GM19463 (cell line): Measurements from ENCODE around the gene LDLRAD3.
A peak's percentile ranks its signal among the peaks of the same experiment; 100 is the strongest.

ENCODE experiments used
- ATAC-seq: cut with Tn5 transposase; IDR thresholded peaks from one replicate; pipeline ENCODE4 v1.9.1; 2021; ENCODE audit warnings: mild to moderate bottlenecking, moderate library complexity; ENCODE audit not compliant: unreplicated experiment

LDLRAD3 gene

DNA sequence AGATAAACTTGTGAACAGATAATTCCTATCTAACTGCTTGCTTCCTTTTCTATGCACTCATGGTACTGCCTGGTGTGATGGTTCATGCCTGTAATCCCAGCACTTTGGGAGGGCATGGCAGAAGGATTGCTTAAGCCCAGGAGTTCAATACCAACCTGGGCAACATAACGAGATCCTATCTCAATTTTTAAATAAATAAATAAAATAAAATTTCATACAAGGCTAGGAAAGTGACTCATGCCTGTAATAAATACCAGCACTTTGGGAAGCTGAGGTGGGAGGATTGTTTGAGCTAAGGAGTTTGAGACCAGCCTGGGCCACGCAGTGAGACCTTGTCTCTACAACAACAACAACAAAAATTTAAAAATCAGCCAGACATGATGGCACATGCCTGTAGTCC, 178.8 kb downstream of the LDLRAD3 start:
- no peak for ATAC-seq

GRCh38 chr11:36123336-36124101, 179.7 kb downstream of the LDLRAD3 start:
- no peak for ATAC-seq

- ATAC-seq, result no peak
Measured at GRCh38 chr11:36126678-36127077, 182.8 kb downstream of the LDLRAD3 start.

DNA sequence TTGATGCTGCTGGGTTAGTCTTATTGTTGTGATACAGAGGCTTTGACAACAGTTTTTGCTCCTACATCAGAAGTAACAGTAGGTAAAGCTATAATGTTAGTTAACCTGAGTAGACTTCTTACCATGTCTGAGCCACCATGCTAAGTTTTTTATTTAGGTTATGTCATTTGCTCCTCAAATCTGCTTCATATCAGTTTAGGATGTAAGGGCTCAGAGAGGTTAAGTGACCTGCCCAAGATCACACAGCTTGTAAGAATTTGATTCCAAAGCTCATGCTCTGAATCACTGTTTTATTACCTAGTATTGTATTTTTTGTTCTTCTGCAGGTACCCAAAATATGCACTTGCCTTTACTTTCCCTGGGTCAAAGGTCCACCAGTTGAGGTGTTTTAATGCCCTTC, 183.7 kb downstream of the LDLRAD3 start:
- ATAC-seq, result no peak

DNA sequence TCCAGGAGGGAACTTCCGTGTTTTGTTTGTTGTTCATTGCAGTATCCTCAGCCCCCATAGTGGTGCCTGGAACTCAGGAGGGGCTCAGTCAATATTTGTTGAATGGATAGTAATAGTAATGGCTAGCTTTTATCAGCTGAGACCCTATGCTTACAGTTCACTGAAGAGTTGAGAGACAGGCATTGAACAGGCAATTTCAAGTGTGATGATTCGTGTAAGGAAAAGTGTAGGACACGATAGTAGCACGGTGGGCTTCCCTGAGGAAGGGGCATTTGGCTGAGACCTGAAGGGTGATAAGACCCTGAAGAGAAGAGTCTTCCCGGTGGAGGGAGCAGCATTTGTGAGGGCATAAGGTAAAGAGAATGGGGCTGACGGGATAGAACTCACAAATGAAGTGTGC, 186.1 kb downstream of the LDLRAD3 start:
- ATAC-seq, result no peak

DNA sequence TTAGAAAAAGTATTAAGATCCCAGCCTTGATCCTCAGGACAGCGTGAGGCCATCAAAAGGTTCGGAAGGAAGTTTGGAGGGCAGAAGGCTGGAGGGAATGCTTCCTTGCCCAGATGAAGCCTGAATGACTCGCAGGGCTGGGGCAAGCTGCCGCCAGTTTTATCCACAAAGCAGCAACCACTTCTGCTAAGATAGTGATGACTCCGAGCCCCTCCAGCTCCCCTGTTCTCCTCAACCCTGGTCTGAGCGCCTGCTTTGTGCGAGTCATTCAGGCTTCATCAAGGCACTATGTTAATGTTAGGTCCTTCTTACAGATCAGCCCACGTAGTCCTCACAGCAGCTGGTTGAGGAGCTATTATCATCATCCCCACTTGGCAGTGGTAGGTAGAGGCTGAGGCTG, 186.5 kb downstream of the LDLRAD3 start:
- ATAC-seq, result no peak

DNA sequence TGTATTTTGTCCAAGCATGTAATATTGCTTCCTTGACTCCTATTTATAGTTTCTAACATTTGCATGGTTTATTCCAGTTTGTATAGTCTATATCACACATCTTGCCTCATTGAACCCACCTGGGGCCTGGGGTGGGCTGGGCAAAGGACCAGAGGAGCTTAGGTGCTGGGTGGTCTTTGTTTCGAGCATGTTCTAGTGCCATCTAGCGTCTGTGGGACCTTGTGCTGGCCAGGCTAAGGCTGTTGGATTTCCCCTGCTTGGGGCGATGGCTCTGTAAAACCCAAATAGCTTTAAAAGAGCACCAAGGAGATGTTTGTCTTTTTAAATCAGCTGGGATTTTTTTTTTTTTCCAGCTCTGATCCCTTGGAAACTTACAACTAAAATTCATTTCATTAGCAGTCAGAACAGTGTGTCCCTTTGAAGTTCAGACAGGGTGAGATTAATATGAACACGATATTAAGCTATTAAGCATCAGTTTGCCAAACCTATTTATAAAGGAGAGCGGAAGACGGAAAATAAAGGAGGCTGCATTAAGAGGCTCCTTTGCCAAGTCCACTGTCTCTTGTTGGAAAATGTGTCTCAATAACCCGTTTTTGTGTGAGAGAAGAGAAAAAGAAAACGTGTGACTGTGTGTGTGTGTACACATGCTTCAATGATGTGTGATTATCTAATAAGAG, 188.0 kb downstream of the LDLRAD3 start:
- ATAC-seq, result no peak

- no peak for ATAC-seq
Measured at GRCh38 chr11:36132940-36133339, 189.1 kb downstream of the LDLRAD3 start.

DNA sequence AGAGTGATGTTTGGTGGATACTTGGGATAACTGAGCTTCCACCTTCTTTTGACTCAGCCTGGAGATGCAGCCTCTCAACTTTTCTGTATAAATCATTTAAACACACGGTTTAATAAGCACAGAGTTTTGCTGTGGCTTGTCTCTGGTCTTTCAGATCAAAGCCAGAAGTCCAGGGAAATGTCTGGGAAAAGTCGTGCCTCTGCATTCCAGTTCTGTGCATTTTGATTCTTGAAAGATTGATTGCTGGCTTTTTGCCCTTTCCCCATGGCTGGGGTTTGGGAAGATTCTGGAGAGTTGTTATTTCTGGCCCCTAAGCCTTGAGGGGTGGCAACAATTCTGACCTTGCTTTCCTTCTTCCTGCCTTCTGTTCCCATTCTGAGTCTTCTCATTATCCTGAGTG, 191.2 kb downstream of the LDLRAD3 start:
- no peak for ATAC-seq

DNA sequence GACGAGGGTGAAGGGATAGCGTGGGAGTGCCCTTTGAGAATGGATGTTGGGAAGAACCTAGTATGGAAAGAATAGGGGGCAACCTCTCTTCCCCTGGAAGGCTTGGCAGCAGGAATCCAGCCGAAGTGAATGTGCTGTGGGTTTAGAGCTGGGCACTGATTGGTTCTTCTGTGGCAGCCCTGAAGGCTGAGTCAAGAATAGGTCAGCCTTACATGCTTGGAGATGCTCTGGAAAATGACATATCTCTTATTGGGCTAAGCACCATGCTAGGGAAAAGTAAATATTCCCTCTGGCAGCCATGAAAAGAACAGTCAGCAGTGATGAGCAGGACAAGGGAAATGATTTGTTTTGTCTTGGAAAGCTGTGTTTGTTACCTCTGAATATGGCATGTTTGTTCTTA, 195.9 kb downstream of the LDLRAD3 start:
- ATAC-seq, result no peak

- ATAC-seq, result no peak
Measured at GRCh38 chr11:36141196-36141953, 197.5 kb downstream of the LDLRAD3 start.

DNA sequence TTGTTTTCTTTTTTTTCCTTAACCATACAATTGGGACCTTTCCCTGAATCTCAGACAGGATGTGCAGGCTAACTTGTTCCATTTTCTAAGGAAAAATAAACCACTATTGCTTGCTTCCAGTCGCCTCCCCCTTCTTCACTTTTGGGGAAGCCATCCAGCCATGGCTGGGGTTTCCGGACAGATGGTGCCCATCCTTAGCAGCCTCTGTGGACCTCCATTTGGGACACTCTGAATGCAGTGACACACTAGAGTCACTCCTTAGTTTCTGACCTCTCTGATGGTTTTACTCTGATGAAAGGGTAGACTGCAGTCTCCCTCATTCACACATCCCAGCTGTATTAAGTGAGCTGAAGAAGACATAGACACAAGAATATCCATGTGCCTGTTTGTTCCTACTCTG, 198.1 kb downstream of the LDLRAD3 start:
- no peak for ATAC-seq

DNA sequence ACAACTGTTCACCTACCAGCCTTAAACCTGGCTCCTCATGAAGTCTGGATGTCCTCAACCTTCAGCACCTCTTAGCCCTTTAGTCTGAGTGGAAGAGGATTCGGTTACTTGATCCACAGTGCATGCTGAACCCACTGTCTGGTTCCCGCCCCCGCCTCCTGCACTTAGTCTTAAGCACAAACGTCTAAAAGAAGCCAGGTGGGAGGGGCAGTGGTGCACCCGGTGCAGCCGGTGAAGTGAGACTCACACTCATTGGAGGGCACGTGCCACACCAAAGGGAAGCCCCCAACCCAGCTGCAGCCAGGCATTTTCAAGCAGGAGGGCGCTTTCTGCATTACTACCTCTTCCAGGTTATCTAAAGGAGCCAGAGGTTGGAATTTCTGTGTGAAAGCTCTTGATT, 198.6 kb downstream of the LDLRAD3 start:
- ATAC-seq, result no peak

DNA sequence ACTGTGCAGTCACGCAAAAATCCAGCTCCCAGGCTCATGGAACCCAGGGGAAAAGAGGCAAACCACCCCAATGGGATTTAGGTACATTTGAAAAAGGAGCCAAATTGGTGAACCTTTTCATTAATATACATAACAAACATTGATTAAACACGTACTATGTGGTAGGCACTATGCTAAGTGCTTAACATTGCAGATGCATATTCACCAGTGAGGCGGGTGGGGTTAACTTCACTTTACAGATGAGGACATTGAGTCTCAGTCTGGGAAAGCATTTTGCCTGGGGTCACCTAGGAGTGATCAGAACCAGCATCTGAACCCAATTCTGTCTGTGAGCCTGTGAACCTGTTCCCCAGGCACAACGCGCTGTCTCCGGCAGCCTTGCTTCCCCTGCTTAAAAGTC, 199.0 kb downstream of the LDLRAD3 start:
- ATAC-seq, result no peak

- no peak for ATAC-seq
Measured at GRCh38 chr11:36146437-36146836, 202.6 kb downstream of the LDLRAD3 start.

- no peak for ATAC-seq
Measured at GRCh38 chr11:36147491-36147890, 203.6 kb downstream of the LDLRAD3 start.

- no peak for ATAC-seq
Measured at GRCh38 chr11:36148701-36149100, 204.8 kb downstream of the LDLRAD3 start.

DNA sequence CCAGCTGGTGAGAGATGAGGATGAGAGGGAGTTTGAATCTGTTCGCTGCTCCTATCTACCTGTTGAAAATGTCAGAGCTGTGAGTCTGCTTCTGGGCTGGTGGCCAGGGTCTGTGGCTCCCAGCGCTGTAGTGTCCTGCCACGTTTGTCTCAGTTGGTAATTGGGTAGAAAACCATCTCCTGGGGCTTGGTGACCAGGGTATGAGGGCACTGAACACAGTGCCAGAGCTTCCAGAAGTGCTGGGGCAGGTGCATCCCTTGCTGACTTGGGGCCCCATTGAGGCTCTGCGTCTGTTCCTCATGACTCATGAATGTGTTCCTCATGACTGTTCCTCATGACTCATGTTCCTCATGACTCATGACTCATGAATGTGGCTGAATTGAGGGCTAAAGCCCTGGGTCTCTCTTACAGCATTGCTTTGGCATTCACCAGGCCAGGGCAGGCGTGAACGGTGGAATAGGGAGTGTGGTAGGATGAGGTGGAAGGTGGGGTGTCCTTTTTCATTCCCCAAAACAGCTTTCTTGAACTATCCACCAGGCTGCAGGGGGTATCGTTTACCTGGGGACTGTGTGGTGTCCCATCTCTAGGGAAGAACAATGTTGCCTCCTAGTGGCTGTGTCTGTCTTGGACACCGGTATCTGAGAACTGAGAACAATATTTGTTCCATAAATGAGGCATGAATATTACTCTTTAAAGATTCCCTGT, 205.8 kb downstream of the LDLRAD3 start:
- peak; percentile 93 for ATAC-seq

- no peak for ATAC-seq
Measured at GRCh38 chr11:36150986-36151385, 207.1 kb downstream of the LDLRAD3 start.

DNA sequence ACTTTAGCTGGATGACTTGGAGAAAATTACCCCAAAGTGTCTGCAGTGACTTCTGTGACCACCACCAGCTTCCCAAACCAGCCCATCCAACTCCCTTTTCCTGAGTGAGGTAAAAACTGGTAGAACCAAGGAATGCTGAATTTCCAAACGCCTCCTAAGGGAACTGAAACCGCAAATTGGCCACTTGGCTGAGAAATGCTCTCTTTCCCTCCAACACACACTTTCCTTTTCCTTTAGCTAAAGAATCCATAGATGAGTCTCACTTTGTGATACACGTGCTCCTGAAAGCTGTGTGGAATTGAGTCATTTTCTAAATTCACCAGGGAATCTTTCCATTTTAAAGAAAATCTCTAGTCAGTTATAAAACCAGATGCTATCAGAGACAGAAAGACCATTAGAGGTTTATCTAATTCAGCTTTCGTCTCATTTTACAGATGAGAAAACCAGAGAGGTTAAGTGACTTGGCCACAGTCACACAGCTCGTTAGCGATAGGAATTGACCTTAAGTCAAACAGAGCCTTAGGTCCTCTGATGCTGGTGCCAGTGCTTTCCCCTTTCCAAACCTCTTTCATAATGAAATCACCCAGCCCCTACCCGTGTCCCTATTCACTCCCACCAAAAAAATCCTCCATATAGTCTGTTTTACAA, 208.2 kb downstream of the LDLRAD3 start:
- ATAC-seq, result no peak

DNA sequence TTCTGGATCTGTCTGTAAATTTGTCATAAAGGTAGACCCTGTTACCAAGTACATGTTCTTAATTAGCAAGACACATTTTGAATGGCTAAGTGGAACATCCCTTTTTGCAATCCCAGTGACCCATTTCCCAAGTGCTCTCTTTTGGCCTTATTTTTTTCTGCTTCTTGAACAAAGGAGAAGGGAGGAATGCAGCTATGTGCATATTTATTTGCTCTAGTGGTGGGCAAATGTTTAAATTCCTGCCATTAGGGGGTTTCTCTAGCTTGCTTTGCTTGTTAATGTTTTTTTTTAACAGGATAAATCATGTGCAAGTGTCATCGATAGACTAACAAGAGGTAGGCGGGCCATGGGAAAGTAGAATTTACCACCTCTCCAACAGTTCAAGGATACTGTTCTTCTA, 209.7 kb downstream of the LDLRAD3 start:
- no peak for ATAC-seq
